Panc1 (cell line): Measurements from ENCODE around the gene SRRM4.

ENCODE experiments used
- CTCF ChIP-seq: fragments of 450-650 bp; IDR thresholded peaks from 2 replicates; pipeline ENCODE4 v1.5.1; 2017; ENCODE audit warnings: mild to moderate bottlenecking
- POLR2AphosphoS5 ChIP-seq: IDR thresholded peaks from 2 replicates; pipeline ENCODE4 v1.6.1; 2012; ENCODE audit warnings: mild to moderate bottlenecking, low read depth, low read length, moderate library complexity
- SIN3A ChIP-seq: IDR thresholded peaks from 2 replicates; pipeline ENCODE4 v1.6.1; 2012; ENCODE audit warnings: low read depth, mild to moderate bottlenecking, low read length, moderate library complexity, borderline replicate concordance; ENCODE audit not compliant: insufficient read depth

DNA sequence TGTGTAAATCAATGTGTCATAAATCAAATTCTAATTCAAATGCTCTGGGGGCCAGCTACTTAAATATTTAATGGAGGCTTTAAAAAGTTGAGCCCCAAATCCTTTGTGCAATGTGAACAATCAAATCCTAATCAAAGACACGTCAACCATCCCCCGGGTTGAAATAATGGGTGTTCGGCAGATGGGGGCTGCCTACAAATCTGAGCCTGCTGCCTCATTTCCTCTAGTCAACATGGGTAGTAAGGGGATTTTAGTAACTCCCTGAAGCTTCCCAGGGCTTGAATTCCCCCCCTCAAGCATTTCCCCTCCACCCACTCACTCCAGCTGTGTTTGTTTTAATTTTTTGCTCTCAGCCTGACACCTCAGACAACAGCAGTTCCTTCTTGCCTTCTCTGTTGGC, 37.8 kb downstream of the SRRM4 start:
- no peak for TF ChIP-seq SIN3A
- TF ChIP-seq CTCF, result no peak
- TF ChIP-seq POLR2AphosphoS5, result no peak
